ENCODE data around the gene STYX. TPM values are rescaled to one million over a fixed set of nuclear protein-coding genes. Genes with fewer than 3 reads are reported as not detected.

Gene STYX
- total RNA-seq, 1 experiment from 2014 or later = 20.6 TPM

DNA sequence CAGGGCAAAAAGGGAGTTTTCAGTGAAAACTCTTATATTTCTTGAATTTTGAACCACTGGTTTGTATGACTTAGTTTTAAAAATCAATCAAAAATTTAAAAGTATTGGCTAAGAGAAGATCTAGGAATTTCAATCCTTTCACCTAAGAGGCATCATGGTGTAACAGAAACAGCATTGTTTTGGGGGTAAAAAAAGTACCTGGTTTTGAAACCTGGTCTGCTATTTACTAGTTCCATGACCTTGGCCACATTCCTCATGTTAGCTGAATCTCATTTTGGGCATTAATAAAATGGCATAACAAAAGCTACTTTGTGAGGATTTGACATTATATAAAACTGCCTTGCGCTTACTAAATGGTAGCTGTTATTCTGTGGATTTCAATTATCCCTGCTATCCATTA, 78.1 kb downstream of the STYX start:
- Histone ChIP-seq H3K36me3 (ENCODE audit: control insufficient read depth, insufficient read depth, low read length) (no peaks in the 10 kb centered on the region), H3K4me3 (ENCODE audit: low read depth in 2 of 2, low read length in 2 of 2) (no peak overlapping the region), H3K27ac (ENCODE audit: low read length) (no peak overlapping the region), H3K4me1 (ENCODE audit: control insufficient read depth, insufficient read depth, low read length) (no peaks in the 10 kb centered on the region), H3K27me3 (ENCODE audit: control insufficient read depth, insufficient read depth, low read length) (no peaks in the 10 kb centered on the region), H3K9me3 (ENCODE audit: control insufficient read depth, insufficient read depth, low read depth, low read length) (no peaks in the 10 kb centered on the region)
- in situ Hi-C loops (cut with HindIII; ENCODE audit: low pct_unique_long_range_greater_than_20kb, low sequenced_read_pairs) = no loop called here
- no TSS peak for BruUV-seq (replicated peaks)
- intact Hi-C loops (cut with micrococcal nuclease; ENCODE audit: unreplicated experiment) = no loop called here
- ATAC-seq (no peak), DNase-seq (ENCODE audit: low read depth, low spot score) (no peak)
- POLR2A ChIA-PET = no interaction called here
- TF ChIP-seq POLR2AphosphoS5 (IDR thresholded peaks at IDR 0.05; ENCODE audit: low read depth, low read length) (no peak), SIN3A (IDR thresholded peaks at IDR 0.05; ENCODE audit: borderline replicate concordance, insufficient read depth, low read depth, low read length) (no peak), TCF7L2 (IDR thresholded peaks at IDR 0.05; ENCODE audit: low read depth, low read length) (no peak)
- TF ChIP-seq, protein P1, sequence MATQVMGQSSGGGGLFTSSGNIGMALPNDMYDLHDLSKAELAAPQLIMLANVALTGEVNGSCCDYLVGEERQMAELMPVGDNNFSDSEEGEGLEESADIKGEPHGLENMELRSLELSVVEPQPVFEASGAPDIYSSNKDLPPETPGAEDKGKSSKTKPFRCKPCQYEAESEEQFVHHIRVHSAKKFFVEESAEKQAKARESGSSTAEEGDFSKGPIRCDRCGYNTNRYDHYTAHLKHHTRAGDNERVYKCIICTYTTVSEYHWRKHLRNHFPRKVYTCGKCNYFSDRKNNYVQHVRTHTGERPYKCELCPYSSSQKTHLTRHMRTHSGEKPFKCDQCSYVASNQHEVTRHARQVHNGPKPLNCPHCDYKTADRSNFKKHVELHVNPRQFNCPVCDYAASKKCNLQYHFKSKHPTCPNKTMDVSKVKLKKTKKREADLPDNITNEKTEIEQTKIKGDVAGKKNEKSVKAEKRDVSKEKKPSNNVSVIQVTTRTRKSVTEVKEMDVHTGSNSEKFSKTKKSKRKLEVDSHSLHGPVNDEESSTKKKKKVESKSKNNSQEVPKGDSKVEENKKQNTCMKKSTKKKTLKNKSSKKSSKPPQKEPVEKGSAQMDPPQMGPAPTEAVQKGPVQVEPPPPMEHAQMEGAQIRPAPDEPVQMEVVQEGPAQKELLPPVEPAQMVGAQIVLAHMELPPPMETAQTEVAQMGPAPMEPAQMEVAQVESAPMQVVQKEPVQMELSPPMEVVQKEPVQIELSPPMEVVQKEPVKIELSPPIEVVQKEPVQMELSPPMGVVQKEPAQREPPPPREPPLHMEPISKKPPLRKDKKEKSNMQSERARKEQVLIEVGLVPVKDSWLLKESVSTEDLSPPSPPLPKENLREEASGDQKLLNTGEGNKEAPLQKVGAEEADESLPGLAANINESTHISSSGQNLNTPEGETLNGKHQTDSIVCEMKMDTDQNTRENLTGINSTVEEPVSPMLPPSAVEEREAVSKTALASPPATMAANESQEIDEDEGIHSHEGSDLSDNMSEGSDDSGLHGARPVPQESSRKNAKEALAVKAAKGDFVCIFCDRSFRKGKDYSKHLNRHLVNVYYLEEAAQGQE (IDR thresholded peaks at IDR 0.05; ENCODE audit: insufficient read depth in 1 of 2, low read depth in 2 of 2, low read length in 1 of 2) = no peak
- TF ChIP-seq, protein P2, sequence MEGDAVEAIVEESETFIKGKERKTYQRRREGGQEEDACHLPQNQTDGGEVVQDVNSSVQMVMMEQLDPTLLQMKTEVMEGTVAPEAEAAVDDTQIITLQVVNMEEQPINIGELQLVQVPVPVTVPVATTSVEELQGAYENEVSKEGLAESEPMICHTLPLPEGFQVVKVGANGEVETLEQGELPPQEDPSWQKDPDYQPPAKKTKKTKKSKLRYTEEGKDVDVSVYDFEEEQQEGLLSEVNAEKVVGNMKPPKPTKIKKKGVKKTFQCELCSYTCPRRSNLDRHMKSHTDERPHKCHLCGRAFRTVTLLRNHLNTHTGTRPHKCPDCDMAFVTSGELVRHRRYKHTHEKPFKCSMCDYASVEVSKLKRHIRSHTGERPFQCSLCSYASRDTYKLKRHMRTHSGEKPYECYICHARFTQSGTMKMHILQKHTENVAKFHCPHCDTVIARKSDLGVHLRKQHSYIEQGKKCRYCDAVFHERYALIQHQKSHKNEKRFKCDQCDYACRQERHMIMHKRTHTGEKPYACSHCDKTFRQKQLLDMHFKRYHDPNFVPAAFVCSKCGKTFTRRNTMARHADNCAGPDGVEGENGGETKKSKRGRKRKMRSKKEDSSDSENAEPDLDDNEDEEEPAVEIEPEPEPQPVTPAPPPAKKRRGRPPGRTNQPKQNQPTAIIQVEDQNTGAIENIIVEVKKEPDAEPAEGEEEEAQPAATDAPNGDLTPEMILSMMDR (IDR thresholded peaks at IDR 0.05) = no peak
- CTCF ChIA-PET = interaction anchor here (0.6 kb wide), 1 partner anchor 517 kb away, joined by 3 read pairs; no protein-coding TSS in a partner anchor

DNA sequence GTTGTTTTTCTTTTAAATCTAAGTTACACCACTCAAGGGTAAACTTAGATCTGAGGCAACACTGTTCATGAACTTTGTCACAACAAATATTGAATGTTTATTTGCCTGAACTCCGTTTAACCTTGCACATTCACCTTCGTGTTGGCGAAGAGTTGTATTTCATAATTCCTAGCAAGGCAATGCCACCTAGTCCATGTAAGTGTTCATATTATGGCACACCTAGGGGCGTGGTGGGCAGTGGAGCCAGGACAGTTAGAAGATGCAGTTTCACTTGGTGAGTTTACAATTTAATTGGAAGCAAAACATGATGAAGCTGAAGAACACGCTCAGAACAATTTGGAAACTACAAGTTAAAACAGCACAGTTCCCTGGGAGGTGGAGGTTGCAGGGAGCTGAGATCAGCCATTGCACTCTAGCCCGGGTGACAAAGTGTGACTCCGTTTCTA, 91.9 kb downstream of the STYX start:
- H3K27me3 ChIP-seq (ENCODE audit: control insufficient read depth, insufficient read depth, low read length) = no peaks in the 10 kb centered on the region
- TF ChIP-seq, protein P1 (IDR thresholded peaks at IDR 0.05; ENCODE audit: insufficient read depth in 1 of 2, low read depth in 2 of 2, low read length in 1 of 2) = no peak
- TF ChIP-seq SIN3A (IDR thresholded peaks at IDR 0.05; ENCODE audit: borderline replicate concordance, insufficient read depth, low read depth, low read length) (no peak), TCF7L2 (IDR thresholded peaks at IDR 0.05; ENCODE audit: low read depth, low read length) (no peak), POLR2AphosphoS5 (IDR thresholded peaks at IDR 0.05; ENCODE audit: low read depth, low read length) (no peak)
- TF ChIP-seq, protein P2 (IDR thresholded peaks at IDR 0.05) = no peak
- no peaks in the 10 kb centered on the region for H3K36me3 ChIP-seq (ENCODE audit: control insufficient read depth, insufficient read depth, low read length)
- BruUV-seq (replicated peaks) = no TSS peak
- CTCF ChIA-PET = no interaction called here
- DNase-seq (ENCODE audit: low read depth, low spot score) (no peak), ATAC-seq (no peak)
- intact Hi-C loops (cut with micrococcal nuclease; ENCODE audit: unreplicated experiment) (loop anchor here (5.0 kb wide), 2 partner anchors 225 to 485 kb away; no protein-coding TSS in a partner anchor), in situ Hi-C loops (cut with HindIII; ENCODE audit: low pct_unique_long_range_greater_than_20kb, low sequenced_read_pairs) (no loop called here)
- no peaks in the 10 kb centered on the region for H3K9me3 ChIP-seq (ENCODE audit: control insufficient read depth, insufficient read depth, low read depth, low read length)
- no peak overlapping the region for H3K4me3 ChIP-seq (ENCODE audit: low read depth in 2 of 2, low read length in 2 of 2)
- POLR2A ChIA-PET = no interaction called here
- no peak overlapping the region for H3K27ac ChIP-seq (ENCODE audit: low read length)
- H3K4me1 ChIP-seq (ENCODE audit: control insufficient read depth, insufficient read depth, low read length) = no peaks in the 10 kb centered on the region

Data from Panc1 (cell line).